ENCODE results near the gene CSRNP2.
A peak's percentile ranks its signal among the peaks of the same experiment; 100 is the strongest.

GRCh38 chr12:51028126-51028812, 55.1 kb downstream of the CSRNP2 start:
- TF ChIP-seq CTCF (IDR thresholded peaks at IDR 0.05) (peak in 5 of 6 experiments; percentile 22 to 65 (median 47)), POLR2A (IDR thresholded peaks at IDR 0.05) (no peak)

Measured in thyroid gland (tissue), 4 donors.